ENCODE measurements around the gene THAP3.

The THAP3 gene

GRCh38 chr1:6601923-6602668 lies 22.6 kb upstream of the THAP3 start:
- under 1% methylated on average over 94 of the region's 103 CpGs for WGBS
- Histone ChIP-seq H3K4me2 (ENCODE audit: low read length, poor library complexity, severe bottlenecking) (peak overlapping the region; percentile 97), H2AK5ac (ENCODE audit: low read length, severe bottlenecking) (no peak overlapping the region), H3K4ac (ENCODE audit: low read depth in 1 of 2, low read length in 2 of 2) (peak overlapping the region; percentile 76 to 96), H2BK15ac (ENCODE audit: low read depth, poor library complexity, severe bottlenecking) (peak overlapping the region; percentile 71), H3K9ac (ENCODE audit: low read length) (peak overlapping the region; percentile 98), H3K36me3 (ENCODE audit: control insufficient read depth in 1 of 2, insufficient read depth in 2 of 2, low read depth in 1 of 2, low read length in 2 of 2) (peaks cover 18 to 21% of the 10 kb centered on the region in 2 experiments), H4K91ac (ENCODE audit: low read length) (peak overlapping the region; percentile 83), H3K14ac (ENCODE audit: low read length in 2 of 2) (peak overlapping the region in 1 of 2 experiments; percentile 100), H3K18ac (ENCODE audit: low read depth in 1 of 2, low read length in 2 of 2) (peak overlapping the region; percentile 77 to 99), H3K4me1 (ENCODE audit: control insufficient read depth, insufficient read depth, low read depth, low read length) (peaks cover 38% of the 10 kb centered on the region), H3K27ac (ENCODE audit: low read length, poor library complexity, severe bottlenecking) (peak overlapping the region; percentile 38), H3K23ac (ENCODE audit: low read length in 2 of 2) (peak overlapping the region; percentile 20 to 100), H2BK5ac (ENCODE audit: low read depth, low read length, poor library complexity, severe bottlenecking) (no peak overlapping the region), H2BK120ac (ENCODE audit: low read depth, low read length) (peak overlapping the region; percentile 29), H2BK12ac (ENCODE audit: low read length in 2 of 2) (peak overlapping the region; percentile 42 to 95), H3K4me3 (ENCODE audit: insufficient read depth in 1 of 2, low read depth in 1 of 2, low read length in 2 of 2) (peak overlapping the region; percentile 89 to 95), H3K79me1 (replicated peaks; ENCODE audit: low read length, poor library complexity, severe bottlenecking) (peaks cover 16% of the 10 kb centered on the region), H2AFZ (ENCODE audit: low read depth, low read length) (peak overlapping the region; percentile 68), H3K9me3 (ENCODE audit: control insufficient read depth, low read length) (no peaks in the 10 kb centered on the region), H4K8ac (ENCODE audit: low read length) (peak overlapping the region; percentile 55), H3K27me3 (ENCODE audit: control insufficient read depth in 1 of 2, insufficient read depth in 1 of 2, low read length in 2 of 2) (no peaks in the 10 kb centered on the region)
- DNase-seq = peak; percentile 72

- peak within 1 kb of the TSS; percentile 73 for H4K8ac ChIP-seq (ENCODE audit: low read length)
- peak within 1 kb of the TSS; percentile 53 to 100 for H3K23ac ChIP-seq (ENCODE audit: low read length in 2 of 2)
- H2BK5ac ChIP-seq (ENCODE audit: low read depth, low read length, poor library complexity, severe bottlenecking) = peak within 1 kb of the TSS; percentile 81
- H3K9me3 ChIP-seq (ENCODE audit: control insufficient read depth, low read length) = no peaks in the 10 kb centered on the region
- peak within 1 kb of the TSS; percentile 91 for H2BK120ac ChIP-seq (ENCODE audit: low read depth, low read length)
- peak within 1 kb of the TSS; percentile 68 for H2AFZ ChIP-seq (ENCODE audit: low read depth, low read length)
- peak within 1 kb of the TSS; percentile 97 for H3K4me2 ChIP-seq (ENCODE audit: low read length, poor library complexity, severe bottlenecking)
- H2BK15ac ChIP-seq (ENCODE audit: low read depth, poor library complexity, severe bottlenecking) = peak within 1 kb of the TSS; percentile 73
- peak within 1 kb of the TSS; percentile 89 to 95 for H3K4me3 ChIP-seq (ENCODE audit: insufficient read depth in 1 of 2, low read depth in 1 of 2, low read length in 2 of 2)
- peaks cover 12 to 14% of the 10 kb centered on the region in 2 experiments for H3K36me3 ChIP-seq (ENCODE audit: control insufficient read depth in 1 of 2, insufficient read depth in 2 of 2, low read depth in 1 of 2, low read length in 2 of 2)
- peak within 1 kb of the TSS; percentile 72 for H2AK5ac ChIP-seq (ENCODE audit: low read length, severe bottlenecking)
- H3K79me1 ChIP-seq (replicated peaks; ENCODE audit: low read length, poor library complexity, severe bottlenecking) = peaks cover 11% of the 10 kb centered on the region
- H3K27ac ChIP-seq (ENCODE audit: low read length, poor library complexity, severe bottlenecking) = peak within 1 kb of the TSS; percentile 97
- peak; percentile 90 for DNase-seq
- H3K9ac ChIP-seq (ENCODE audit: low read length) = peak within 1 kb of the TSS; percentile 100
- peak within 1 kb of the TSS; percentile 77 to 99 for H3K18ac ChIP-seq (ENCODE audit: low read depth in 1 of 2, low read length in 2 of 2)
- no peaks in the 10 kb centered on the region for H3K27me3 ChIP-seq (ENCODE audit: control insufficient read depth in 1 of 2, insufficient read depth in 1 of 2, low read length in 2 of 2)
- H2BK12ac ChIP-seq (ENCODE audit: low read length in 2 of 2) = peak within 1 kb of the TSS; percentile 42 to 95
- peak within 1 kb of the TSS in 1 of 2 experiments; percentile 100 for H3K14ac ChIP-seq (ENCODE audit: low read length in 2 of 2)
- peak within 1 kb of the TSS; percentile 76 to 96 for H3K4ac ChIP-seq (ENCODE audit: low read depth in 1 of 2, low read length in 2 of 2)
- peaks cover 38% of the 10 kb centered on the region for H3K4me1 ChIP-seq (ENCODE audit: control insufficient read depth, insufficient read depth, low read depth, low read length)
- H4K91ac ChIP-seq (ENCODE audit: low read length) = peak within 1 kb of the TSS; percentile 87
- under 1% methylated on average over 58 of the region's 84 CpGs for WGBS
Measured at GRCh38 chr1:6602669-6603237, 21.9 kb upstream of the THAP3 start, which contains the start of gene KLHL21. Gene KLHL21, minus strand, starts transcription at chr1:6602869. Its CDS starts 52 bp downstream, at chr1:6602817.

DNA sequence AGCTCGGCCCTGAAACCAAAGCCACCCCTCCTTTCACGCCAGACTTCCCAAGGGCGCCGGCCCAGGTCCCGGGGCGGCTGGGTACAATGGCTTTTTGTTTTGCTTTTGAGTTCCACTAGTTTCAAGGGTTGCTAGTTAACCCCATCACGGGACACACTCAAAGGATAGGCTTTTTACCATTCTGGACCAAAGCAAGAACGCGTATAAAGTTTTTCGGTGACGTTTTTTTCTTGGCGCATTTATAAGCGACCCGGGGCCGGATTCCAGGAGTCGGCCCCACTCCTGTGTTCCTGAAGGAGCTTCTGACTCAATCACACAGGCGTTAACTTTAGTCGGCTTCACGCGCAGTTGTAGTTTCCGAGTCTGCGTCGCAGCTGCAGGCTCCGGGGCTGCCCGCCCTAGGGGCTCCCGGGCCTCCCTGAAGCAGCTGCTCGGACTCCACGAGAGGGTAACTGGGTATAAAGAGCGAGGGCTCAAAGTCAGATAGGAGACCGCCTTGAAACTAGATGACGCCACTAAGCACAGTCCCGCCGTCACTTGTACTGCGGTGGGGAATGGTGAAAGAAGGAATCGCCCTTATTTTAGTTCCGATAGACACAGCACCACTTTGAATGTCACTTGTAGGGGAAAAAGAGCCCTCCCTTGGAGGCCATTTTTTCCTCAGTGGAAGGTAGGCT lies 21.3 kb upstream of the THAP3 start:
- H3K18ac ChIP-seq (ENCODE audit: low read depth in 1 of 2, low read length in 2 of 2) = peak overlapping the region; percentile 71 to 91
- peak overlapping the region; percentile 73 for H2BK15ac ChIP-seq (ENCODE audit: low read depth, poor library complexity, severe bottlenecking)
- peak overlapping the region; percentile 91 for H2BK120ac ChIP-seq (ENCODE audit: low read depth, low read length)
- no peaks in the 10 kb centered on the region for H3K9me3 ChIP-seq (ENCODE audit: control insufficient read depth, low read length)
- DNase-seq = peak; percentile 92
- peaks cover 8% of the 10 kb centered on the region for H3K79me1 ChIP-seq (replicated peaks; ENCODE audit: low read length, poor library complexity, severe bottlenecking)
- H2BK12ac ChIP-seq (ENCODE audit: low read length in 2 of 2) = peak overlapping the region in 1 of 2 experiments; percentile 86
- H2AFZ ChIP-seq (ENCODE audit: low read depth, low read length) = peak overlapping the region; percentile 0
- peak overlapping the region; percentile 76 to 89 for H3K4me3 ChIP-seq (ENCODE audit: insufficient read depth in 1 of 2, low read depth in 1 of 2, low read length in 2 of 2)
- peak overlapping the region; percentile 76 for H3K4me2 ChIP-seq (ENCODE audit: low read length, poor library complexity, severe bottlenecking)
- H4K8ac ChIP-seq (ENCODE audit: low read length) = peak overlapping the region; percentile 73
- peak overlapping the region in 1 of 2 experiments; percentile 56 for H3K14ac ChIP-seq (ENCODE audit: low read length in 2 of 2)
- WGBS = 2% methylated on average over 30 of the region's 36 CpGs
- H3K36me3 ChIP-seq (ENCODE audit: control insufficient read depth in 1 of 2, insufficient read depth in 2 of 2, low read depth in 1 of 2, low read length in 2 of 2) = peaks cover 9 to 11% of the 10 kb centered on the region in 2 experiments
- peak overlapping the region; percentile 72 for H2AK5ac ChIP-seq (ENCODE audit: low read length, severe bottlenecking)
- peak overlapping the region; percentile 7 to 92 for H3K4ac ChIP-seq (ENCODE audit: low read depth in 1 of 2, low read length in 2 of 2)
- peak overlapping the region; percentile 100 for H3K9ac ChIP-seq (ENCODE audit: low read length)
- H3K27me3 ChIP-seq (ENCODE audit: control insufficient read depth in 1 of 2, insufficient read depth in 1 of 2, low read length in 2 of 2) = no peaks in the 10 kb centered on the region
- peak overlapping the region; percentile 81 for H2BK5ac ChIP-seq (ENCODE audit: low read depth, low read length, poor library complexity, severe bottlenecking)
- H3K23ac ChIP-seq (ENCODE audit: low read length in 2 of 2) = peak overlapping the region; percentile 53 to 97
- peaks cover 38% of the 10 kb centered on the region for H3K4me1 ChIP-seq (ENCODE audit: control insufficient read depth, insufficient read depth, low read depth, low read length)
- peak overlapping the region; percentile 97 for H3K27ac ChIP-seq (ENCODE audit: low read length, poor library complexity, severe bottlenecking)
- H4K91ac ChIP-seq (ENCODE audit: low read length) = peak overlapping the region; percentile 87
